NK-92 (cell line): Measurements from ENCODE around the gene OR2V2.

ENCODE experiments used
- DNase-seq: peaks from one replicate; lab custom pipeline; 2025; ENCODE audit not compliant: unreplicated experiment; lab: John Stamatoyannopoulos, UW

OR2V2 gene

GRCh38 chr5:181205761-181206649 is 58.6 kb downstream of the OR2V2 start:
- no peak for DNase-seq

GRCh38 chr5:181207214-181207959 is 60.0 kb downstream of the OR2V2 start:
- no peak for DNase-seq

GRCh38 chr5:181207960-181208253 is 60.5 kb downstream of the OR2V2 start:
- no peak for DNase-seq
